Measurements from ENCODE around the gene C18orf32. TPM values are rescaled to one million over a fixed set of nuclear protein-coding genes. Genes with fewer than 3 reads are reported as not detected.

Gene C18orf32
- total and polyA plus RNA-seq, 10 of the 15 experiments (the other 5 are each of a cell fraction or from before 2014, with no cell fraction given) = 11.5 to 67.0 (median 32.9) TPM

- no peak overlapping the region for H2AFZ ChIP-seq (ENCODE audit: control insufficient read depth, low read depth, low read length)
- FAIRE-seq (no peak), ATAC-seq (no peak), DNase-seq (ENCODE audit: low read depth, low spot score) (no peak)
- ChIA-PET POLR2A (interaction anchor here (0.6 to 1.0 kb wide), 2 partner anchors 10 to 79 kb away, joined by 3 to 4 read pairs; no protein-coding TSS in a partner anchor), SMC1A (ENCODE audit: uncharacterized antibody, unreplicated experiment) (no interaction called here), CTCF (interaction anchor here (1.5 kb wide), 1 partner anchor 8 kb away, joined by 3 read pairs; no protein-coding TSS in a partner anchor), RAD21 (ENCODE audit: unreplicated experiment) (no interaction called here)
- 67% methylated on average over 4 of the region's 4 CpGs for WGBS (ENCODE audit: insufficient coverage, insufficient replicate concordance, low lambda C conversion rate, missing lambda C conversion rate)
- H3K4me1 ChIP-seq (ENCODE audit: control insufficient read depth, insufficient read depth, low read length) = peaks cover 12% of the 10 kb centered on the region
- H4K20me1 ChIP-seq (ENCODE audit: control insufficient read depth, insufficient read depth) = no peaks in the 10 kb centered on the region
- no peaks in the 10 kb centered on the region for H3K79me2 ChIP-seq (ENCODE audit: control insufficient read depth, insufficient read depth, low read length)
- no peak overlapping the region for H3K4me3 ChIP-seq
- intact Hi-C loops (cut with micrococcal nuclease; ENCODE audit: unreplicated experiment) (no loop called here), in situ Hi-C loops (cut with MboI) (no loop called here)
- TF ChIP-seq SIX5 (IDR thresholded peaks at IDR 0.05; ENCODE audit: low read depth, low read length, severe bottlenecking) (no peak), POLR2AphosphoS2 (IDR thresholded peaks at IDR 0.05; ENCODE audit: low read depth, low read length) (no peak), ATF7 (IDR thresholded peaks at IDR 0.05; ENCODE audit: low read depth) (no peak), NRF1 (conservative IDR thresholded peaks at IDR 0.05; ENCODE audit: low read depth, low read length) (no peak), TCF3 (IDR thresholded peaks at IDR 0.05; ENCODE audit: borderline replicate concordance, insufficient read depth, low read depth, low read length) (no peak), FOXM1 (IDR thresholded peaks at IDR 0.05; ENCODE audit: low read depth, low read length) (no peak), CBX5 (IDR thresholded peaks at IDR 0.05; ENCODE audit: low read depth) (no peak), SUPT20H (IDR thresholded peaks at IDR 0.05; ENCODE audit: borderline replicate concordance, control insufficient read depth, low read depth, low read length) (no peak), ZZZ3 (IDR thresholded peaks at IDR 0.05; ENCODE audit: control insufficient read depth, insufficient read length, low read depth) (no peak)
- H3K36me3 ChIP-seq (ENCODE audit: control insufficient read depth in 2 of 2, insufficient read depth in 2 of 2, low read length in 1 of 2) = peaks cover 0 to 4% of the 10 kb centered on the region in 2 experiments; a peak in 1 of 4 replicates
- no peak overlapping the region for H3K4me2 ChIP-seq (ENCODE audit: control insufficient read depth, insufficient read depth)
- H3K27ac ChIP-seq (ENCODE audit: control insufficient read depth, insufficient read depth) = no peak overlapping the region
- H3K9ac ChIP-seq (ENCODE audit: control insufficient read depth, insufficient read depth, low read length) = no peak overlapping the region
- no peaks in the 10 kb centered on the region for H3K27me3 ChIP-seq (replicated peaks in 1 of 2; ENCODE audit: control insufficient read depth in 2 of 2, insufficient read depth in 2 of 2, low read length in 1 of 2)
- no TSS peak for BruUV-seq (replicated peaks)
- no peaks in the 10 kb centered on the region for H3K9me3 ChIP-seq (replicated peaks; ENCODE audit: control insufficient read depth, insufficient read depth, low read length)
Observed at GRCh38 chr18:49473721-49474120, 13.3 kb downstream of the C18orf32 start.

GRCh38 chr18:49472459-49472858 lies 14.6 kb downstream of the C18orf32 start:
- intact Hi-C loops (cut with micrococcal nuclease; ENCODE audit: unreplicated experiment) = no loop called here
- Histone ChIP-seq H3K4me2 (ENCODE audit: control insufficient read depth, insufficient read depth) (no peak overlapping the region), H2AFZ (ENCODE audit: control insufficient read depth, low read depth, low read length) (no peak overlapping the region), H3K79me2 (ENCODE audit: control insufficient read depth, insufficient read depth, low read length) (no peaks in the 10 kb centered on the region), H3K9me3 (replicated peaks; ENCODE audit: control insufficient read depth, insufficient read depth, low read length) (no peaks in the 10 kb centered on the region), H4K20me1 (ENCODE audit: control insufficient read depth, insufficient read depth) (no peaks in the 10 kb centered on the region), H3K9ac (ENCODE audit: control insufficient read depth, insufficient read depth, low read length) (no peak overlapping the region), H3K4me3 (no peak overlapping the region), H3K4me1 (ENCODE audit: control insufficient read depth, insufficient read depth, low read length) (peaks cover 11% of the 10 kb centered on the region), H3K27ac (ENCODE audit: control insufficient read depth, insufficient read depth) (no peak overlapping the region), H3K27me3 (replicated peaks in 1 of 2; ENCODE audit: control insufficient read depth in 2 of 2, insufficient read depth in 2 of 2, low read length in 1 of 2) (no peaks in the 10 kb centered on the region), H3K36me3 (ENCODE audit: control insufficient read depth in 2 of 2, insufficient read depth in 2 of 2, low read length in 1 of 2) (no peaks in the 10 kb centered on the region)
- in situ Hi-C loops (cut with MboI) = no loop called here
- DNase-seq (ENCODE audit: low read depth, low spot score) = no peak
- no TSS peak for BruUV-seq (replicated peaks)
- SMC1A ChIA-PET (ENCODE audit: uncharacterized antibody, unreplicated experiment) = no interaction called here
- no peak for FAIRE-seq
- POLR2A ChIA-PET = no interaction called here
- 52% methylated on average over 3 of the region's 3 CpGs for WGBS (ENCODE audit: insufficient coverage, insufficient replicate concordance, low lambda C conversion rate, missing lambda C conversion rate)
- RAD21 ChIA-PET (ENCODE audit: unreplicated experiment) = no interaction called here
- CTCF ChIA-PET = no interaction called here
- ATAC-seq = no peak
- TF ChIP-seq CHD2 (IDR thresholded peaks at IDR 0.05; ENCODE audit: borderline replicate concordance, low read depth, low read length) (no peak), TCF3 (IDR thresholded peaks at IDR 0.05; ENCODE audit: borderline replicate concordance, insufficient read depth, low read depth, low read length) (no peak), ATF3 (IDR thresholded peaks at IDR 0.05; ENCODE audit: borderline replicate concordance, extremely low read depth, low read depth, low read length) (no peak), SRF (IDR thresholded peaks at IDR 0.05; ENCODE audit: low read depth in 2 of 2, low read length in 2 of 2) (no peak), REST (IDR thresholded peaks at IDR 0.05; ENCODE audit: low read depth, low read length) (no peak), CHD1 (IDR thresholded peaks at IDR 0.05; ENCODE audit: low read depth, low read length) (no peak), SUZ12 (IDR thresholded peaks at IDR 0.05; ENCODE audit: unreplicated experiment) (no peak)

All from GM12878 (cell line).